Embryonic facial prominence (tissue), 1 donor: ENCODE data around the gene GSG1.
"Not testable (repeated sequence)": the region's sequence is repeated elsewhere in the genome, so short reads cannot be mapped to it uniquely, and the experiment has no call there.

ENCODE experiments used
- DNase-seq: peaks from one replicate; pipeline ENCODE4 v3.0.0-alpha.2; 2016; ENCODE audit errors: extremely low spot score

GSG1 gene

GRCh38 chr12:13091832-13092231 is 11.6 kb downstream of the GSG1 start:
- no peak for DNase-seq

GRCh38 chr12:13090054-13090453 is 13.4 kb downstream of the GSG1 start:
- DNase-seq, result no peak

GRCh38 chr12:13088496-13088895 is 15.0 kb downstream of the GSG1 start:
- DNase-seq, result no peak

- no peak for DNase-seq
These were observed 15.7 kb downstream of the GSG1 start for GRCh38 chr12:13087766-13088165.

- DNase-seq, result no peak
These were observed 17.3 kb downstream of the GSG1 start for GRCh38 chr12:13085968-13086686.

- DNase-seq, result no peak
These were observed 18.4 kb downstream of the GSG1 start for GRCh38 chr12:13084898-13085640.

- DNase-seq, result not testable (repeated sequence)
These were observed 19.8 kb downstream of the GSG1 start for GRCh38 chr12:13083638-13084037.

GRCh38 chr12:13082861-13083260 is 20.6 kb downstream of the GSG1 start:
- DNase-seq, result no peak

- DNase-seq, result no peak
These were observed 23.2 kb downstream of the GSG1 start for GRCh38 chr12:13080266-13080665.

GRCh38 chr12:13079440-13079906 is 24.0 kb downstream of the GSG1 start:
- DNase-seq, result no peak

GRCh38 chr12:13075786-13076570 is 27.5 kb downstream of the GSG1 start:
- no peak for DNase-seq

GRCh38 chr12:13075118-13075480 is 28.4 kb downstream of the GSG1 start:
- DNase-seq, result no peak

GRCh38 chr12:13074396-13075117 is 28.9 kb downstream of the GSG1 start:
- DNase-seq, result no peak

GRCh38 chr12:13073173-13073572 is 30.3 kb downstream of the GSG1 start:
- DNase-seq, result no peak

- DNase-seq, result no peak
These were observed 31.9 kb downstream of the GSG1 start for GRCh38 chr12:13071305-13072280.

GRCh38 chr12:13069380-13069779 is 34.1 kb downstream of the GSG1 start:
- no peak for DNase-seq

- DNase-seq, result no peak
These were observed 36.1 kb downstream of the GSG1 start for GRCh38 chr12:13067322-13067721.

GRCh38 chr12:13066459-13066858 is 37.0 kb downstream of the GSG1 start:
- no peak for DNase-seq

- DNase-seq, result no peak
These were observed 37.5 kb downstream of the GSG1 start for GRCh38 chr12:13066014-13066413.

GRCh38 chr12:13062669-13063068 is 40.8 kb downstream of the GSG1 start:
- DNase-seq, result no peak

- DNase-seq, result no peak
These were observed 42.1 kb downstream of the GSG1 start for GRCh38 chr12:13061377-13061776.
